GM19372 (cell line): Measurements from ENCODE around the gene GADD45A.

Experiments used
- ATAC-seq: cut with Tn5 transposase; IDR thresholded peaks from one replicate; pipeline ENCODE4 v1.9.1; 2021; ENCODE audit warnings: mild to moderate bottlenecking, low read depth, moderate library complexity; ENCODE audit not compliant: unreplicated experiment

The GADD45A gene

DNA sequence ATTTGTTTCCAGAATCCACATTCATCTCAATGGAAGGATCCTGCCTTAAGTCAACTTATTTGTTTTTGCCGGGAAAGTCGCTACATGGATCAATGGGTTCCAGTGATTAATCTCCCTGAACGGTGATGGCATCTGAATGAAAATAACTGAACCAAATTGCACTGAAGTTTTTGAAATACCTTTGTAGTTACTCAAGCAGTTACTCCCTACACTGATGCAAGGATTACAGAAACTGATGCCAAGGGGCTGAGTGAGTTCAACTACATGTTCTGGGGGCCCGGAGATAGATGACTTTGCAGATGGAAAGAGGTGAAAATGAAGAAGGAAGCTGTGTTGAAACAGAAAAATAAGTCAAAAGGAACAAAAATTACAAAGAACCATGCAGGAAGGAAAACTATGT, 2.6 kb downstream of the GADD45A start:
- ATAC-seq: no peak

- ATAC-seq: no peak
These were observed 3.7 kb downstream of the GADD45A start for GRCh38 chr1:67688526-67689219.

DNA sequence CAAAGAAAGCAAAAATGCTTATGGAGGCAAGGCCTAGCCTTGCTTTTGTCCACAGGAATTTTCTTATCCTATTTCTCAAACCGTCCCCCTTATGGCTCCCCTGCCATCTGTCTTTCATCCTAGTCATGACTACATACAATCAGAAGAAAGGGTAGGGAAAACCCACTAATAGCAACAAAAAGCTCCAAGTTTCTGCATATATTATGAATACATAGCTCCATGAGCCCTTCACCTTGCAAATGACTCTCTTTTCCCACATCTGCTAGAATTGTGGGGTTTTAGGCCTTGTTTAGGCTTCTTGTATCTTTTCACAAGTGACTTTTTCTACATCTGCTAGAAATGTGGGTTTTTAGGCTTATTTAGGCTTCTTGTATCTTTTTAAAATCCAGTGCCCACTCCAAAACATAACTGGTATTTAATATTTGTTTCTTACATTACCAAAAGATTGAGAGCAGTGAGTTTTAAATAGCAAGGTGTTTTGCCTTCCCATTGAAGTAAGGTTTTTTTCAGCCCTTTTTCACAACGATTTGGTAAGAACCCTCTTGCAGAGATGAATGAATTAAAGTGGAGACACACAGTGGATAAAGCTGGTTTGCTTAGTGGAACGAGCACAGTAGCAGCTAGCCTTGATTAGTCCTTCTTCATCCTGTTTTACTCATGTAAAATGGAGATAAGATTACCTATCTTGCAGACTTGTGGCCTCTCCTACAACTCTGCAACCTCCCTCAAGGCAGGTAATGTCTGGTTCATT, 4.4 kb downstream of the GADD45A start:
- ATAC-seq: no peak

GRCh38 chr1:67690018-67690363, 5.0 kb downstream of the GADD45A start:
- ATAC-seq: no peak

GRCh38 chr1:67690411-67690810, 5.4 kb downstream of the GADD45A start:
- no peak for ATAC-seq

- ATAC-seq: no peak
These were observed 6.7 kb downstream of the GADD45A start for GRCh38 chr1:67691712-67692111.

DNA sequence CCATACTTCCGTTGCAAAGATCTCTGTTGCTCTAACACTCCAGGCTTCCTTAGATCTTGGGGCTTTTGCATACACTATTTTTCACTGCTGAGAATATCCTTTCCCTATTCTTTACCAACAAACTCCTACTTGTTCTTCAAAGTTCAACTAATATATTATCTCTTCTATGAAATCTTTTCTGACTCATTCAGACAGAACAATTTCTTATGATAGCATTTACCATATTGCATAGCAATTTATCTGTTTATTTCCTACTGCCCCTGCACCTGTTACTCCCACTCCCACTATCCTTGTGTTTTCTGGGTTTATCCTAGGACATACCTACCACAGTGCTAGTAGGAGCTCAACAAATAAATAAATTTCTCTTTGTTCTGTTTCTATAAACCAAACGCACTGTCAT, 11.0 kb downstream of the GADD45A start:
- ATAC-seq: no peak

DNA sequence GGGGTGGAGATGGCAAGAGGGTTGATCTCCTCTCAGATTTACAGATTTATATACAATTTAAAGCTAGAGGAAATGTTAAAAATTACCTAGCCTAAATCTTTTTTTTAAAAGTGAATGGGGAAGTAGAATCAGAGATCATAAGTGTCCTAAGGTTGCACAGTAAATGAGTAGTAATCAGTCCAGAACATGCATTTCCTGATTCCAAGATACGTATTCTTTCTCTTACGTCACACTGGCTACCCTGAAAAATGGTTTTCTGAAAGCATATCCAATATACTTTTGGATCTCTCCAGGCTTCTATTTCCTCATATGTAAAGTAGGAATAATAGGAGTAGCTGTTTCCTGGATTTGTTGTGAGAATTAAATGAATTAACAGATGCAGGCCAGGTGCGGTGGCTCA, 11.7 kb downstream of the GADD45A start:
- no peak for ATAC-seq

DNA sequence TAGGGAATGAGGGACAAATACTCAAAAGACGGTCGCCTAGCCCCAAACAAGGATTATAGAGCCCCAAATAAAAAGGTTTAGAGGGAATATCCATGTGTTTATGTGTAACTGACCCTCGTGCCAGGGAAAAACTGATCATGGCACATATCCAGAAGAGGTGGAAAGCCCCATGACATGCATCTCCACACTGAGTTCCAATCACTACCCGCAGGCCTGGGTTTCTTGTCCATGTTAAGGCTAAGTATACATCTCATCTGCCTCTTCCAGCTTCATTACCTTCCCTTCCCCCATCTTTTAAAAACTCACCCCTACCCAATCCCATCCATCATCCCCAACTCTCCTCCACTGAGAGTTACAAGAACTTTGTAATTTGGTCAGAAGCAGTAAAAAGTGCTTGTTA, 15.2 kb downstream of the GADD45A start:
- no peak for ATAC-seq

GRCh38 chr1:67700692-67701410, 15.8 kb downstream of the GADD45A start:
- ATAC-seq: no peak

- no peak for ATAC-seq
These were observed 16.9 kb downstream of the GADD45A start for GRCh38 chr1:67701876-67702275.

GRCh38 chr1:67704351-67704750, 19.4 kb downstream of the GADD45A start:
- ATAC-seq: no peak

DNA sequence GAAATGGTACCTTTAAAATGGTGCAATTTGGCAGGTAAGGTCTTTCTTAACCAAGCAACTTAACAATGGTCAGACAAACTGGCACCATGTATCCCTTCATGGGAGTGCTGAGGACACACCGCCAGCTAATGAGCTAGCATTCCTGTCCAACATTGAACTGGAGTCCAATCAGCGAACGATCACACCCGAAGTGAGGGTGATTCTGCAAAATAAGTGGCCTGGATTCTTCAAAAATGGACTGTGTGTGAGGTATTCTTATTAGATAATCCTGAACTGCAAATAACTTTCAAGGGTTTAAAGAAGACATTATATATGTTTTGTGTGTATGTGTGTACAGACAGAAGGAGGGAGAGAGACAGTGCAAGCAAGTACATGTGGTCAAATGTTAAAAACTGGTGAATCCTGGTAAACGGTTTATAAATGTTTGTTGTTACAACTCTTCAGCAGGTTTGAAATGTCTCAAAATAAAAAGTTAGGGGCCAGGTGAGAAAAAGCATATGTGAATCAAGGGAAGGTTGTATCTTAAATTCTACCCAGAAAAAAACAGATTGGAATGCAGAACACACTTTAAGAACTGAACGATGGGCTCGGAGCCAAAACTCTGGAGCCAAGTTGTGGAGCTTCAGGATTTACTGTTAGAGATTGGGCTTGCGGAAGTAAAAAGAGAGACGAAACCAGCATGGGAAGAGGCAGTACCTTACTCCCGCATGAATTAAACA, 20.9 kb downstream of the GADD45A start:
- ATAC-seq: no peak

- ATAC-seq: no peak
These were observed 23.6 kb downstream of the GADD45A start for GRCh38 chr1:67708606-67709005.

GRCh38 chr1:67710417-67710816, 25.4 kb downstream of the GADD45A start:
- no peak for ATAC-seq

- no peak for ATAC-seq
These were observed 26.3 kb downstream of the GADD45A start for GRCh38 chr1:67711158-67711854.

- no peak for ATAC-seq
These were observed 26.8 kb downstream of the GADD45A start for GRCh38 chr1:67711855-67712212.

GRCh38 chr1:67713057-67713846, 28.3 kb downstream of the GADD45A start:
- ATAC-seq: no peak

- no peak for ATAC-seq
These were observed 30.8 kb downstream of the GADD45A start for GRCh38 chr1:67715819-67716218.

DNA sequence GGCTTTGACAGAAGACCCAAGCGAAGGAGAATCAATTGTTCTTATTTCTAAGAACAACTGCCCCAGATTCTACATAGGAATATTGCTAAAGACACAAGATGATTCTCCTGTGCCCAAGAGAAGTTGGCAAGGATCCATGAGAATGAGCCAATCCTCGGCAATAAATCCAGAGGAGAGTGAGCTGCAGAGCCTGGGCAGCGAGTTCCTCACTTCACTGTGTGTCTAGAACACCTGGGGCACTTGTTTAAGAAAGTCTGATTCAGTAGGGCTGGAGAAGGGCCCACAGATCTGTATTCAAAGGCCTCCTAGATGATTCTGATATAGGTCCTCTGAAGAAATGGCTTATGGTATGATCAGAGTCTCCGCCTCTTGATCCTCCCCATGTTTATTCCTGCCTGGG, 31.8 kb downstream of the GADD45A start:
- no peak for ATAC-seq
